K562 (cell line): ENCODE data around the gene PRXL2B. TPM values are rescaled to one million over a fixed set of nuclear protein-coding genes. Genes with fewer than 3 reads are reported as not detected.

Experiments used
- ATF1 ChIP-seq, 2 experiments: fragments of 450-650 bp in 1 of 2; IDR thresholded peaks; 2 replicates each; pipeline ENCODE4 v1.6.1; 2016; ENCODE audit warnings: missing compliant biosample characterization in 1 of 2, missing genetic modification characterization in 1 of 2
- ZNF23 ChIP-seq: fragments of 250-450 bp; sonication (Bioruptor Pico); IDR thresholded peaks from 2 replicates; pipeline ENCODE4 v1.4.0; 2020; ENCODE audit warnings: mild to moderate bottlenecking
- polyA plus RNA-seq, 8 experiments: library from polyadenylated mRNA; depleted of rRNA in 4 of 8; stranded (reverse) in 5 of 8; unstranded in 3 of 8; fragments of >200 nt; fragmentation: Nextera tagmentation in 2 of 8; fragmentation: Illumina TruSeq in 1 of 8; extraction: Ambion mirVana in 2 of 8; extraction: Trizol in 1 of 8; gene quantifications; 2 replicates each; pipeline versions ENCODE4 v1.2.1 to v1.2.3, GENCODE V29; 2011 to 2014; ENCODE audit warnings: inconsistent platforms in 1 of 8, missing spikeins in 1 of 8
- total RNA-seq, 7 experiments: library from RNA; depleted of rRNA in 6 of 7; stranded (reverse); fragments of >200 nt in 6 of 7; fragmentation: Illumina TruSeq in 2 of 7; extraction: Trizol in 2 of 7; gene quantifications; 2 replicates each; pipeline versions ENCODE4 v1.2.1 to v1.2.3, GENCODE V29; 2011 to 2021; ENCODE audit warnings: low replicate concordance in 1 of 7
- TF ChIP-seq, protein P1 (sequence below): fragments of 450-650 bp; IDR thresholded peaks from 2 replicates; pipeline ENCODE4 v1.6.1; 2017; ENCODE audit warnings: mild to moderate bottlenecking, moderate library complexity
- TF ChIP-seq, protein P2 (sequence below): sonication (generic); formaldehyde crosslinking; IDR thresholded peaks from 2 replicates; pipeline ENCODE4 v1.8.0; 2022; ENCODE audit warnings: mild to moderate bottlenecking, missing genetic modification reagents

Gene PRXL2B
- total and polyA plus RNA-seq, 9 of the 15 experiments (the other 6 are each of a cell fraction or from before 2014, with no cell fraction given): 0.99 to 25.3 (median 11.8) TPM

DNA sequence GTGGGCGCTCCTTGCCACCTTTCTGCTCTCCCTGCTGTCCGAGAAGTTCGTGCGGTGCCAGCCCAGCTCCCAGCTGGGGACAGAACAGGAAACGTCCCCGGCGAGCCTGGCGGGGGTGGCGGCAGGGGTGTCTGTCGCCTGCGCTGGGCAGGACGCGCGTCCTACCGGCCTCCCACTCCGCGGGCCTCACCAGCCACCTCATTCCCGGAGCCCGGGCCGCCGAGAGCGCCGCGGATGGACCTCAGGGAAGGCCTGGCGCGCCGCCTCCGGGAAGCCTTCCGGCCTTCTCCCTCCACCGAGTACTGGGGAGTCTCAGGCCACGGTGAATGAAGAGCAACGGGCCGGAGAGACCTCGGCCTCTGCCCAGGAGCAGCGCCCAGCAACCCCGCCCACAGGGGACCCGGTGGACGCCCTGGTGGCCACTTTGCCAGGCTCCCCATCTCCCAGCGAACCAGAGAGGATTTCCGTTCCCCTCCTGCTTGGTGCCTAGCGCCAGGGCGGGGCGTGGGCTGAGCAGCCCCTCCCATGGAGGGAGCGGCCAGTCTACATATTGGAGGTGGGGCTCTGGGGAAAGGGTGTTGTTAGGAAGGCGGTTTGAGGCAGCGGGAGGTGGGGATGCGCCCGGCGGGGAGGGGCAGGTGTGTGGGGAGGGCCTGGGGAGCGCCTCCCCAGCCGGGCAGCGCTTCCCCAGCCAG lies 39.9 kb upstream of the PRXL2B start (continued):
- TF ChIP-seq ZNF23 (CRISPR knock-in tag) (no peak), ATF1 (CRISPR knock-in tag; IDR thresholded peaks at IDR 0.05) (no peak), ATF1 (tag; IDR thresholded peaks at IDR 0.05) (peak; percentile 42)
- TF ChIP-seq, protein P1, sequence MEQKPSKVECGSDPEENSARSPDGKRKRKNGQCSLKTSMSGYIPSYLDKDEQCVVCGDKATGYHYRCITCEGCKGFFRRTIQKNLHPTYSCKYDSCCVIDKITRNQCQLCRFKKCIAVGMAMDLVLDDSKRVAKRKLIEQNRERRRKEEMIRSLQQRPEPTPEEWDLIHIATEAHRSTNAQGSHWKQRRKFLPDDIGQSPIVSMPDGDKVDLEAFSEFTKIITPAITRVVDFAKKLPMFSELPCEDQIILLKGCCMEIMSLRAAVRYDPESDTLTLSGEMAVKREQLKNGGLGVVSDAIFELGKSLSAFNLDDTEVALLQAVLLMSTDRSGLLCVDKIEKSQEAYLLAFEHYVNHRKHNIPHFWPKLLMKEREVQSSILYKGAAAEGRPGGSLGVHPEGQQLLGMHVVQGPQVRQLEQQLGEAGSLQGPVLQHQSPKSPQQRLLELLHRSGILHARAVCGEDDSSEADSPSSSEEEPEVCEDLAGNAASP: no peak
- TF ChIP-seq, protein P2, sequence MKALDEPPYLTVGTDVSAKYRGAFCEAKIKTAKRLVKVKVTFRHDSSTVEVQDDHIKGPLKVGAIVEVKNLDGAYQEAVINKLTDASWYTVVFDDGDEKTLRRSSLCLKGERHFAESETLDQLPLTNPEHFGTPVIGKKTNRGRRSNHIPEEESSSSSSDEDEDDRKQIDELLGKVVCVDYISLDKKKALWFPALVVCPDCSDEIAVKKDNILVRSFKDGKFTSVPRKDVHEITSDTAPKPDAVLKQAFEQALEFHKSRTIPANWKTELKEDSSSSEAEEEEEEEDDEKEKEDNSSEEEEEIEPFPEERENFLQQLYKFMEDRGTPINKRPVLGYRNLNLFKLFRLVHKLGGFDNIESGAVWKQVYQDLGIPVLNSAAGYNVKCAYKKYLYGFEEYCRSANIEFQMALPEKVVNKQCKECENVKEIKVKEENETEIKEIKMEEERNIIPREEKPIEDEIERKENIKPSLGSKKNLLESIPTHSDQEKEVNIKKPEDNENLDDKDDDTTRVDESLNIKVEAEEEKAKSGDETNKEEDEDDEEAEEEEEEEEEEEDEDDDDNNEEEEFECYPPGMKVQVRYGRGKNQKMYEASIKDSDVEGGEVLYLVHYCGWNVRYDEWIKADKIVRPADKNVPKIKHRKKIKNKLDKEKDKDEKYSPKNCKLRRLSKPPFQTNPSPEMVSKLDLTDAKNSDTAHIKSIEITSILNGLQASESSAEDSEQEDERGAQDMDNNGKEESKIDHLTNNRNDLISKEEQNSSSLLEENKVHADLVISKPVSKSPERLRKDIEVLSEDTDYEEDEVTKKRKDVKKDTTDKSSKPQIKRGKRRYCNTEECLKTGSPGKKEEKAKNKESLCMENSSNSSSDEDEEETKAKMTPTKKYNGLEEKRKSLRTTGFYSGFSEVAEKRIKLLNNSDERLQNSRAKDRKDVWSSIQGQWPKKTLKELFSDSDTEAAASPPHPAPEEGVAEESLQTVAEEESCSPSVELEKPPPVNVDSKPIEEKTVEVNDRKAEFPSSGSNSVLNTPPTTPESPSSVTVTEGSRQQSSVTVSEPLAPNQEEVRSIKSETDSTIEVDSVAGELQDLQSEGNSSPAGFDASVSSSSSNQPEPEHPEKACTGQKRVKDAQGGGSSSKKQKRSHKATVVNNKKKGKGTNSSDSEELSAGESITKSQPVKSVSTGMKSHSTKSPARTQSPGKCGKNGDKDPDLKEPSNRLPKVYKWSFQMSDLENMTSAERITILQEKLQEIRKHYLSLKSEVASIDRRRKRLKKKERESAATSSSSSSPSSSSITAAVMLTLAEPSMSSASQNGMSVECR (CRISPR knock-in tag): peak; percentile 64; the same call in 1 of the 2 replicates
